Activated CD8-positive, alpha-beta memory T cell treated with anti-CD3 and anti-CD28 coated beads, Interleukin-2, amount 50 U/mL, for 1 hour (primary cell): ENCODE results near the gene FXYD6.

Source experiments
- DNase-seq: peaks from one replicate; pipeline ENCODE4 v3.0.0-alpha.2; 2020; ENCODE audit errors: extremely low read depth

Gene FXYD6

GRCh38 chr11:117843666-117844484 is 32.6 kb downstream of the FXYD6 start:
- peak; percentile 63 for DNase-seq

- no peak for DNase-seq
These were observed 34.1 kb downstream of the FXYD6 start for GRCh38 chr11:117842131-117842941.

DNA sequence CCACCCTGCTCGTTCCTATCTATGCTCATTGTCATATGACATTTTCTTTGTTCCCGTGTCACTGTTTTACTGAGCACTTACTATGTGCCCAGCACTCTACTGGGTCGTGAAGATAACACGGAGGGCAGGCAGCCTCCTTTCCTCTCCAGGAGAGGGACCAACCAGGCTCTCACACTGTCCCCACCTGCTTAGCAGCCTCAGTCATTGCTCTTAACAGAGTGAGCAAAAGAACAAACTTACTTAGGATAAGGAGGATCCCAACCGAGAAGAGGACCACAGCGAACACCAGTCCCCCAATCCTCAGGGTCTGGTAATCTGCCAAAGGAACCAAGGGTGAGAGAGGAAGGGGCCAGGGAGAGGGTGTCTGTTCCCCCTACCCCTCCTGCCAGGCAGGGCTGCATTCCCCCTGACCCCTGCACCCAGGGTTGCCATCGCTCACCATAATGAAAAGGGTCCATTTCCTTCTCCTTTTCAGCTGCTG is 34.9 kb downstream of the FXYD6 start:
- no peak for DNase-seq

DNA sequence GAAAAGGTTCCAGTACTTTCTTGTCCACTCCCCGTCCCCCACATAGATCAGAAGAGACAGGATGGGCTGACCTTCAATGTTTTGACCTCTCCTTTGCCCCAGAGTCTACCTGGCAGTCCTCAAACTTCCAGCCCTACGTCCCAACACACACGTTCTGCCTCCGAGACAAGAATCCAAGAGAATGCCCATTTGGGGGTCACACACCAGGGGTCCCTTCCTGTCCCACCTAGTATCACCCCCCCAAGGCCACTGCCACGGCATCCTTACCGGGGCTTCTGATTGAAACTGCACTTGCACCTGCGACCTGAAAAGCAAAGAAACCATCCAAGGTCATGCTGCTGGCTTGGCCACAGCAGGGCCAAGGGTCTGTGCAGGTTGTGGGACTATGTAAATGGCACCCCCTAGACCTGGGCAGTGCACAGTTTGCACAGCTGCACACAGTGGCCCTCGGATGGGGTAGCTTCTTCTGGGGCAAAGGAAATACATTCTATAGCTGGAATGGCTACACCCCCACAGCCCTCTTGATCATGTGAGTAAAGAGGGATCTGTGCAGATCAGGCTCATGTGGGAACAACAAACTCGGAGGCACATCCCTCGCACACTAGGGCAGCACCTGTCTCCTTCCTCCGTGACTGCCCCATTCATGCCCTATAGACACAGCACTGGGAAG is 35.4 kb downstream of the FXYD6 start:
- no peak for DNase-seq

DNA sequence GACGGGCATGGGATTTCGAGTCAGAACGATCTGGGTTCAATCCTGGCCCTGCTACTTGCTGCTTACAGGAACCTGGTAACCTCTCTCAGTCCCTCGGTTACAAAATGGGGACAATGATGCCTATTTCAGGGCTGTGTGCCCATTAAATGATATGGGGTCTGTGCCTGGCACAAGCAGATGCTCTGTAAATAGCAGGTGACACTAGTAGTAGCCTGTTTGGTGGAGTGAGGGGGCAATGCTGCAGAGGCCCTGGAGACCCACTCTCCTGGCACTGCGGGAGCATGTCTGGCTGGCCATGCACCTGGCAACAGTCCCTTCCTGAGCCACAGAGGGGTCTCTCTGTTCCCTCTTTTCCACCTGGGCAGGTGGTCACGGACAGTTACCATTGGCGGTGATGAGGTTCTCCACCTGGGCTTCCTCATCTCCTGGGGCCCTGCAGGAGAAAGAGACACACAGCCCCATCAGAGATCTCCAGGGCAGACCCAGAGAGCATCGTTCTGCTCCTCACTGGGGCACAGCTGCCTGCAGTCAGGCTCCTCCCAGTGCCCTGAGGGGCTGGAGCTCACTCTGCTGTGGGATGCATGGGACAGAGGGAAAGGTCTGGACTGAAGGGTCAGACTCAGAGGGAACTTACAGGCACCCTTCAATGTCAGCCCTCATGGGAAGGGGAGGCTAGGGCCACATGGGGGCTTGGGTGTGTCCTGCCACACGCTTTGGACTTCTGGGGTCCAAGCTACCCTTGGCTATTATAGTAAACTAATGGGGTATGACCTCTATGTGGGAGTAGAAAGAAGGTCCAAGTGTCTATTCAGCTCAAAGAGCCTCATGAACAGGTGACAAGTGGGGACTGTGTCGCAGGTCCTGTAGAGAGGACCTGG is 36.3 kb downstream of the FXYD6 start:
- no peak for DNase-seq

- no peak for DNase-seq
These were observed 37.0 kb downstream of the FXYD6 start for GRCh38 chr11:117839380-117839881.

GRCh38 chr11:117838901-117839300 is 37.6 kb downstream of the FXYD6 start:
- DNase-seq: no peak

GRCh38 chr11:117837791-117838190 is 38.7 kb downstream of the FXYD6 start:
- no peak for DNase-seq

DNA sequence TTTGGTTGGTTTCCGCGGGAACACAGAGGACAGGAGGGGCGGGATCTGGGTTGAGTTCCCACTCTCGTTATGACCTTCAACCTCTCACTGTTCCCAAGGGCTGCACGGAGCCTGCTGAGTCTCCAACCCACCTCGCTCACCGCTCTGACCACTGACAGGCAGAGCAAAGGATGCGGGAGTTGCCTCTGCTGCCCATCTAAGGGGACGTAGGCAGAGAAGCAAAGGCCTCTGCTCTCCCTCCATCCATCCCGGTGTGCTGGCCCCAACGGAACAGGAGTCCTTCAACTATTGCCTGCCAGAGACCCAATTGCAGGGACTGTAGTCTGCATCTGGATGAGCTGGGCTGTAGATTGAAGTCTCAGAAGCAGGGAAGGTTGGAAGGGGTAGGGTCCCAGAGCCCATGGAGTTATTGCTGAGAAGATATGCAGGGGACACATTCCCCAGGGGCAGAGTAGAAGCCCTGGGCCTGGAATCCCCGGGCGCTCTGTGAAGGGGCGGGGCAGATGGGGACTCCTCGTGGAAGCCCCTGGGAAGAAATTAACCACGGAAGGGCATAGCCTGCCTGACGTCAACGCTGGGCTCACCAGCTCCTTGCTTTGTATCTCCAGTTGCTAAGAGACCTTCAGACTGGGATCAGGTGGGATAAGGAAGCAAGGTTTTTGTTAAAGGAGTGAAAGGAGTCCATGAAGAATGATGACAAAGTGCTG is 39.2 kb downstream of the FXYD6 start:
- DNase-seq: no peak

DNA sequence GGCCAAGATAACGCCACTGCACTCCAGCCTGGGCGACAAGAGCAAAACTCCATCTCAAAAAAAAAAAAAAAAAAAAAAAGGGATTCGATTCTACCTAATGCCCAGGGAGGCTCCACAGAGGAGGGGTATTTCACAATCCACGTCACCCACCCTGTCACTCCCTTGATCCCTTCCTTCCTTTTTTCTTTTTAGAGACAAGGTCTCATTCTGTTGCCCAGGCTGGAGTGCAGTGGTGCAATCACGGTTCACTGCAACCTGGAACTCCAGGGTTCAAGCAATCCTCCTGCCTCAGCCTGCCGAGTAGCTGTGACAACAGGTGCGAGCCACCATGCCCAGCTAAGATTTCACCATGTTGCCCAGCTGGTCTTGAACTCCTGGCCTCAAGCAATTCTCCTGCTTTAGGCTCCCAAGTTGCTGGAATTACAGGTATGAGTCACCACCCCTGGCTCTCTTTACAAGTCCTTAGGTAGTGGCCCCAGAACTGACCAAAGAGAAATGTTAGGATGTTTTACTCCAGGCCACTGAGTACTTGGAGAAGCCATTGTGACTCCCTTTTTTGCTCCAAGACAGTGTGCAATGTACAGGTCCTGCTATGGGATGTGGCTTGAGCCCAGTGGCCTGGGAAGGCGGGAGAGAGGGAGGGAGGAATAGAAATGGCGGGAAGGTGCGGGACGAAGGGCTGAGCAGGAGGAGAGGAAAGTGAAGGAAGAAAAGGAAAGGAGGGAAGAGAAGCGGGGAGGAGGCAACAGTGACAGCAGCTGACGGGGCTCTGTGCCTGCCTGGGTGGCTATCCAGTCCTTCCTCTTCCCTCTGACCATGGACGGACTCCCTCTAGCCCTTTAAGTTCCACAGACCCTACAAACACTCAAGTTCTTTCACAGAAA is 40.1 kb downstream of the FXYD6 start:
- DNase-seq: no peak

- DNase-seq: no peak
These were observed 40.9 kb downstream of the FXYD6 start for GRCh38 chr11:117835576-117835975.

DNA sequence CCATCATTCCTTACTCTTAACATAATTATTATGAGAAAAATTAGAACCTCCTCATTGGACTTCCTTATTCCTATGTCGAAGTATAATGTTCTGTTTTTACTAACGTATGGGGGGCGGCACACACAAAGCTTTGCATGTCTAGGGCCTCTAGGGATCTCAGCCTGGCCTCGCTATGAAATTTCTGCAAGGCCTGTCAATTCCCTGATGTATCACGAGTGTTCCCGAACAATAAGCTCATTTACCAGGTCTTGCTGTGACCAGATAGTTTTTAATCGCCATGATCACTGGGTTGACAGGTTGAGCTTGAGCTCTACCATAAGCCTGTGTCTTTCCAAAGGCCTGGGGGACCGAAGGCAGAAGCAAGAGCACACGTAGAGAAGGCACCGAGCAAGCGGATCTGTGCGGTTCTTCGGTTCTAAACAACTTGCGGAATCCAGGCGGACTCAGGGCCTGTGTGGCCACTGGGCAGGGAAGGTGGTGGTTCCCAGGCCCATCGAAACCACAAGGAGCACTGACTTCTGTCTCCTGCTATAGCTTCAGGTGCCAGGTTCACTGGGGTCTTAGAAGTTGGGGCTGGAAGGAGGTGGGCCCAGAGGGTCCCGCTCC is 41.5 kb downstream of the FXYD6 start:
- no peak for DNase-seq

GRCh38 chr11:117834068-117834810 is 42.2 kb downstream of the FXYD6 start:
- DNase-seq: no peak

- no peak for DNase-seq
These were observed 43.0 kb downstream of the FXYD6 start for GRCh38 chr11:117833401-117833891.

DNA sequence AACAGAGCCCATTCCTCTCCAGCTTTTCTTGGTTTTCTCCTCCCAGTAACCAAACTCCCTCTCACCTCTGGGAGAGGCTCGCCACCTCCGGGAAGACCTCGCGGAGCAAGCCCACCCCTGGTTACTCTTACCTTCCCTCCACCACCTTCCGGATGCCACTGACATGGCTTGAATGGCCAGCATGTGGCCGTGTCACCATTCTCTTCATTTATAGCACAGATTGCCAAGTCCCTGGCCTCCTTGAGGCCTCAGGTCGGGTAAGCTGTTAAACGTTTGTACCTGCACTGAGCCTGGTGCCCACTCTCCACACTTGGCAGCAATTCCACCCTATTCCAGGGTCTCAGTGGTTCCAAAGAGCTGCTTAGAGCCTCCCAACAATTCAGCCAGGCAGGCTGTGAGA is 43.9 kb downstream of the FXYD6 start:
- DNase-seq: no peak

GRCh38 chr11:117831661-117832415 is 44.6 kb downstream of the FXYD6 start:
- no peak for DNase-seq

DNA sequence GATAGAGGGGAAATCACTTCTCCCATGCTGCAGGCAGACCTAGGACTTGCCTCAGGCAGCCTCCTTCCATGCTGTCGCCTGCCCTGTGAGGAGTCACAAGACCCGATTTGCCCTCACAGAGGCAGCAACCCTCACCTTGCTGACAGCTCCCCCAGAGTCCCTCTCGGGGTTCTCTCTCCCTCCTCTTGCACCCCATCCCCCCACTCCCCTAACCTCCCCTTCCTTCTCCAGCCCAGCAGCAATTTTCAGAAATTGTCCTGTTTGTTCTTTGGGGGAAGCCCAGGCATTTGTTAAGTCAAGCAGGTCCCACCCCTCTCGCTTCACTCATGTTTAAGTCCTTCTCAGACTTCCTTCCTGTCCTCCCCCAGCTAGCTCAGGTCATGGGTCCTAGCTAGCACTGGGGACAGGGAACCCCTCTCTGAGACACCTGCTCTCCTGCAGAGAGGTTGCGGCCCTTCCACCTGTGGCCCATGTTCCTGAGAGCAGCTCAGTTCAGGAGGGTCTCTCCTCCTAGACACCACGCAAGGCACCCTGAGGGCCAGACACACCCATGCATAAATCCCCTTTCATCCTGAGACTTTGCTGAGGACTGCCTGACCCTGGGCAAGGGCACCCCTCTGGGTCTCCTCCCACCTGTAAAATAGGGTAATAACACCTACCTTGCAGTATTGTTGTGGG is 45.6 kb downstream of the FXYD6 start:
- no peak for DNase-seq
